Liver (tissue), 3 donors: ENCODE data around the gene FRAS1.

ENCODE experiments used
- EGR1 ChIP-seq, 2 donors: IDR thresholded peaks; 2 replicates each; pipeline ENCODE4 v1.6.1; 2016 to 2018; ENCODE audit warnings: antibody characterized with exemption in 2 of 2, low read depth in 2 of 2
- HNF4A ChIP-seq, 2 donors: conservative IDR thresholded peaks; 2 replicates each; pipeline ENCODE4 v1.6.1; 2016; ENCODE audit warnings: antibody characterized with exemption in 2 of 2, mild to moderate bottlenecking in 2 of 2
- HNF4G ChIP-seq: IDR thresholded peaks from 2 replicates; pipeline ENCODE4 v1.6.1; 2016; ENCODE audit warnings: antibody characterized with exemption
- JUND ChIP-seq, 2 donors: IDR thresholded peaks; 2 replicates each; pipeline ENCODE4 v1.6.1; 2016; ENCODE audit warnings: antibody characterized with exemption in 2 of 2
- RAD21 ChIP-seq, 2 donors: IDR thresholded peaks; 2 replicates each; pipeline ENCODE4 v1.6.1; 2016; ENCODE audit warnings: antibody characterized with exemption in 2 of 2, mild to moderate bottlenecking in 2 of 2
- RXRA ChIP-seq, 2 donors: IDR thresholded peaks; 2 replicates each; pipeline ENCODE4 v1.6.1; 2017 to 2018; ENCODE audit warnings: antibody characterized with exemption in 2 of 2, mild to moderate bottlenecking in 1 of 2
- SP1 ChIP-seq: IDR thresholded peaks from 2 replicates; pipeline ENCODE4 v1.6.1; 2018; ENCODE audit warnings: antibody characterized with exemption, mild to moderate bottlenecking
- TAF1 ChIP-seq: conservative IDR thresholded peaks from 2 replicates; pipeline ENCODE4 v1.6.1; 2016; ENCODE audit warnings: antibody characterized with exemption, mild to moderate bottlenecking
- YY1 ChIP-seq: IDR thresholded peaks from 2 replicates; pipeline ENCODE4 v1.6.1; 2016; ENCODE audit warnings: antibody characterized with exemption, mild to moderate bottlenecking
- TF ChIP-seq, protein P1 (sequence below): fragments of 150-350 bp; IDR thresholded peaks from 2 replicates; pipeline ENCODE4 v1.5.1; 2017; ENCODE audit warnings: improper control_type of control experiment, low read depth, low read length; ENCODE audit not compliant: missing input control
- TF ChIP-seq, protein P2 (sequence below): IDR thresholded peaks from 2 replicates; pipeline ENCODE4 v1.6.1; 2016; ENCODE audit warnings: antibody characterized with exemption
- donor health status: healthy.
- donor health status: healthy.

DNA sequence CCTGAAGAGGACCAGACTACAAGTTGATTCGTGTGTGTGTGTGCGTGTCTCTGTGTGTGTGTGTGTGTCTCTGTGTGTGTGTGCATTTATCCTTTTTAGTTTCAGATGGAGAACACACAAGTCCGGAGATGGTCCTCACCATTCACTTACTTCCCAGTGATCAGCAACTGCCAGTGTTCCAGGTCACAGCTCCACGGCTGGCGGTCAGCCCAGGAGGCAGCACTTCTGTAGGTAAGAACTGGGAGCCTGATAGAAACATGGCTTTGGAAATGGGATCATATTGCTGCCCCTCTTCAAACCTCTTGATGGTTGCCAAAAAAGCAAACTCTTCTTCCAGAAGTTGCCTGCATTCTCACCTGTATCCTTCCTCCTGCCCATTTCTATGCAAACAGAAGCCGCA lies 371.9 kb downstream of the FRAS1 start:
- TF ChIP-seq SP1 (no peak), RXRA (IDR thresholded peaks at IDR 0.05) (no peak), JUND (IDR thresholded peaks at IDR 0.05) (no peak), HNF4G (no peak), RAD21 (IDR thresholded peaks at IDR 0.05) (no peak), YY1 (no peak), EGR1 (IDR thresholded peaks at IDR 0.05; ENCODE audit: low read depth in 2 of 2) (no peak), HNF4A (conservative IDR thresholded peaks at IDR 0.05) (no peak), TAF1 (no peak)
- TF ChIP-seq, protein P1, sequence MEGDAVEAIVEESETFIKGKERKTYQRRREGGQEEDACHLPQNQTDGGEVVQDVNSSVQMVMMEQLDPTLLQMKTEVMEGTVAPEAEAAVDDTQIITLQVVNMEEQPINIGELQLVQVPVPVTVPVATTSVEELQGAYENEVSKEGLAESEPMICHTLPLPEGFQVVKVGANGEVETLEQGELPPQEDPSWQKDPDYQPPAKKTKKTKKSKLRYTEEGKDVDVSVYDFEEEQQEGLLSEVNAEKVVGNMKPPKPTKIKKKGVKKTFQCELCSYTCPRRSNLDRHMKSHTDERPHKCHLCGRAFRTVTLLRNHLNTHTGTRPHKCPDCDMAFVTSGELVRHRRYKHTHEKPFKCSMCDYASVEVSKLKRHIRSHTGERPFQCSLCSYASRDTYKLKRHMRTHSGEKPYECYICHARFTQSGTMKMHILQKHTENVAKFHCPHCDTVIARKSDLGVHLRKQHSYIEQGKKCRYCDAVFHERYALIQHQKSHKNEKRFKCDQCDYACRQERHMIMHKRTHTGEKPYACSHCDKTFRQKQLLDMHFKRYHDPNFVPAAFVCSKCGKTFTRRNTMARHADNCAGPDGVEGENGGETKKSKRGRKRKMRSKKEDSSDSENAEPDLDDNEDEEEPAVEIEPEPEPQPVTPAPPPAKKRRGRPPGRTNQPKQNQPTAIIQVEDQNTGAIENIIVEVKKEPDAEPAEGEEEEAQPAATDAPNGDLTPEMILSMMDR = no peak
- TF ChIP-seq, protein P2, sequence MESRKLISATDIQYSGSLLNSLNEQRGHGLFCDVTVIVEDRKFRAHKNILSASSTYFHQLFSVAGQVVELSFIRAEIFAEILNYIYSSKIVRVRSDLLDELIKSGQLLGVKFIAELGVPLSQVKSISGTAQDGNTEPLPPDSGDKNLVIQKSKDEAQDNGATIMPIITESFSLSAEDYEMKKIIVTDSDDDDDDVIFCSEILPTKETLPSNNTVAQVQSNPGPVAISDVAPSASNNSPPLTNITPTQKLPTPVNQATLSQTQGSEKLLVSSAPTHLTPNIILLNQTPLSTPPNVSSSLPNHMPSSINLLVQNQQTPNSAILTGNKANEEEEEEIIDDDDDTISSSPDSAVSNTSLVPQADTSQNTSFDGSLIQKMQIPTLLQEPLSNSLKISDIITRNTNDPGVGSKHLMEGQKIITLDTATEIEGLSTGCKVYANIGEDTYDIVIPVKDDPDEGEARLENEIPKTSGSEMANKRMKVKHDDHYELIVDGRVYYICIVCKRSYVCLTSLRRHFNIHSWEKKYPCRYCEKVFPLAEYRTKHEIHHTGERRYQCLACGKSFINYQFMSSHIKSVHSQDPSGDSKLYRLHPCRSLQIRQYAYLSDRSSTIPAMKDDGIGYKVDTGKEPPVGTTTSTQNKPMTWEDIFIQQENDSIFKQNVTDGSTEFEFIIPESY = no peak
